HG02642 (cell line): Measurements from ENCODE around the gene LAMB4.

ENCODE experiments used
- ATAC-seq: cut with Tn5 transposase; IDR thresholded peaks from one replicate; pipeline ENCODE4 v1.9.1; 2021; ENCODE audit warnings: mild to moderate bottlenecking; ENCODE audit not compliant: unreplicated experiment, poor library complexity

The LAMB4 gene

GRCh38 chr7:108114117-108114841 lies 15.9 kb downstream of the LAMB4 start:
- ATAC-seq: peak; percentile 85

- no peak for ATAC-seq
Measured at GRCh38 chr7:108112683-108113082, 17.5 kb downstream of the LAMB4 start.

GRCh38 chr7:108109221-108109908 lies 20.8 kb downstream of the LAMB4 start:
- no peak for ATAC-seq

- no peak for ATAC-seq
Measured at GRCh38 chr7:108108131-108108530, 22.0 kb downstream of the LAMB4 start.

GRCh38 chr7:108104324-108104723 lies 25.8 kb downstream of the LAMB4 start:
- no peak for ATAC-seq

- ATAC-seq: no peak
Measured at GRCh38 chr7:108103558-108104298, 26.4 kb downstream of the LAMB4 start.

GRCh38 chr7:108102671-108103312 lies 27.4 kb downstream of the LAMB4 start:
- no peak for ATAC-seq

GRCh38 chr7:108101759-108102158 lies 28.4 kb downstream of the LAMB4 start:
- ATAC-seq: no peak

GRCh38 chr7:108099713-108100112 lies 30.4 kb downstream of the LAMB4 start:
- no peak for ATAC-seq

- no peak for ATAC-seq
Measured at GRCh38 chr7:108097703-108098102, 32.5 kb downstream of the LAMB4 start.

GRCh38 chr7:108096996-108097395 lies 33.2 kb downstream of the LAMB4 start:
- no peak for ATAC-seq

GRCh38 chr7:108094933-108095710 lies 35.0 kb downstream of the LAMB4 start:
- ATAC-seq: no peak

GRCh38 chr7:108094346-108094745 lies 35.8 kb downstream of the LAMB4 start:
- no peak for ATAC-seq

GRCh38 chr7:108093851-108094331 lies 36.3 kb downstream of the LAMB4 start:
- no peak for ATAC-seq

- no peak for ATAC-seq
Measured at GRCh38 chr7:108093341-108093740, 36.8 kb downstream of the LAMB4 start.

GRCh38 chr7:108091461-108091831 lies 38.7 kb downstream of the LAMB4 start:
- ATAC-seq: no peak

- no peak for ATAC-seq
Measured at GRCh38 chr7:108090791-108091460, 39.2 kb downstream of the LAMB4 start.

GRCh38 chr7:108089381-108089780 lies 40.8 kb downstream of the LAMB4 start:
- no peak for ATAC-seq

- no peak for ATAC-seq
Measured at GRCh38 chr7:108088729-108089128, 41.4 kb downstream of the LAMB4 start.
